Body of pancreas (tissue), 4 donors: ENCODE data around the gene CACNA1S. TPM values are rescaled to one million over a fixed set of nuclear protein-coding genes. Genes with fewer than 3 reads are reported as not detected.

Source experiments
- ATAC-seq: fragments of 150-250 bp; one replicate; pipeline ENCODE4 v1.9.1; 2016
- DNase-seq, 4 donors: peaks; one replicate each; pipeline ENCODE4 v3.0.0-alpha.2; 2019
- H3K27ac ChIP-seq, 4 donors: fragments of 200-600 bp; sonication (generic); 1 replicate in 3 of 4; 2 replicates in 1 of 4; pipeline versions ENCODE4 v1.5.1 to v1.6.1; 2016 to 2019; ENCODE audit warnings: mild to moderate bottlenecking in 1 of 4, mixed read lengths in 1 of 4, moderate library complexity in 1 of 4
- H3K27me3 ChIP-seq, 2 donors: fragments of 200-600 bp; sonication (generic); one replicate each; pipeline ENCODE4 v1.6.0; 2016; ENCODE audit warnings: mild to moderate bottlenecking in 1 of 2
- H3K36me3 ChIP-seq, 2 donors: fragments of 200-600 bp; sonication (generic); replicated peaks in 1 of 2; 2 replicates each; pipeline ENCODE4 v1.5.1; 2016; ENCODE audit warnings: low read depth in 2 of 2; ENCODE audit not compliant: insufficient read depth in 1 of 2
- H3K4me1 ChIP-seq: fragments of 200-600 bp; sonication (generic); one replicate; pipeline ENCODE4 v1.6.0; 2016
- H3K4me3 ChIP-seq, 2 donors: fragments of 200-600 bp; sonication (generic); 1 replicate in 1 of 2; 2 replicates in 1 of 2; pipeline ENCODE4 v1.5.1; 2016 to 2019
- H3K9me3 ChIP-seq, 3 donors: fragments of 200-600 bp; sonication (generic); 1 replicate in 2 of 3; 2 replicates in 1 of 3; pipeline ENCODE4 v1.5.1; 2016
- POLR2A ChIP-seq, 3 donors: fragments of 450-650 bp; IDR thresholded peaks; one replicate each; pipeline ENCODE4 v1.6.1; 2016; ENCODE audit warnings: antibody characterized with exemption in 3 of 3, mild to moderate bottlenecking in 2 of 3
- WGBS, 2 donors: methylation state at CpG; one replicate each; pipeline ENCODE4 v1.1.5; 2017; 5-methylcytosine and 5-hydroxymethylcytosine counted together
- intact Hi-C: fragments of 100-400 bp; cut with DNase I; formaldehyde crosslinking; loops from one replicate; pipeline ENCODE4 v1.15.1; 2023
- total RNA-seq, 2 donors: library from RNA; depleted of rRNA; stranded (reverse); fragments of >200 nt; gene quantifications; one replicate each; pipeline ENCODE4 v1.1.0, GENCODE V29; 2016
- TF ChIP-seq, protein P1 (sequence below), 7 experiments: fragments of 450-650 bp in 4 of 7; fragments of 200-600 bp in 3 of 7; sonication (generic) in 3 of 7; IDR thresholded peaks; one replicate each; pipeline ENCODE4 v1.5.1; 2016 to 2019; ENCODE audit warnings: antibody characterized with exemption in 7 of 7

Gene CACNA1S
- total RNA-seq, 2 donors from 2014 or later = under 0.01 TPM; not detected in 1

DNA sequence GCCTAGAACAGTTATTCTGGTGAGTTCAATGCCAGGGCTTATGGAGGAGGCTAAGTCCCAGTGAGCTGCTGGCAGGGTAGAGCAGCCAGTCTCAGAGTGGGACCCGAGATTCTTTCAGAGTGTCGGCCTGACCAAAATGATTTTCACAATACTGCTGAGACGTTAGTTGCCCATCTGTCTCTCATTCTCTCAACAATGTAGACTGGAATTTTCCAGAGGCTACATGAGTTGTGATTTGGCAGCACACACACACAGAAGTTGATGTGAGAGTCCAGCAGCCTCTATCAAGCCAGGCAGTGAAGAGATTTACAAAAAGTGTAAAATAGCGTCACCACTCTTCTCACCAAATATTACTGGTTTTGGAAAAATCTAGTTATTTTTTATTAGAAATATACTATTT is 21.7 kb downstream of the CACNA1S start:
- Histone ChIP-seq H3K9me3 (no peaks in the 10 kb centered on the region), H3K36me3 (no peaks in the 10 kb centered on the region), H3K27ac (no peak overlapping the region), H3K27me3 (no peaks in the 10 kb centered on the region), H3K4me3 (no peak overlapping the region), H3K4me1 (no peaks in the 10 kb centered on the region)
- ATAC-seq (no peak), DNase-seq (no peak)
- 80 to 84% methylated on average over 4 of the region's 4 CpGs for WGBS, 2 donors
- intact Hi-C loops = loop anchor here (10.0 kb wide), 1 partner anchor 134 kb away; no protein-coding TSS in a partner anchor
- no peak for TF ChIP-seq POLR2A (IDR thresholded peaks at IDR 0.05)
- TF ChIP-seq, protein P1, sequence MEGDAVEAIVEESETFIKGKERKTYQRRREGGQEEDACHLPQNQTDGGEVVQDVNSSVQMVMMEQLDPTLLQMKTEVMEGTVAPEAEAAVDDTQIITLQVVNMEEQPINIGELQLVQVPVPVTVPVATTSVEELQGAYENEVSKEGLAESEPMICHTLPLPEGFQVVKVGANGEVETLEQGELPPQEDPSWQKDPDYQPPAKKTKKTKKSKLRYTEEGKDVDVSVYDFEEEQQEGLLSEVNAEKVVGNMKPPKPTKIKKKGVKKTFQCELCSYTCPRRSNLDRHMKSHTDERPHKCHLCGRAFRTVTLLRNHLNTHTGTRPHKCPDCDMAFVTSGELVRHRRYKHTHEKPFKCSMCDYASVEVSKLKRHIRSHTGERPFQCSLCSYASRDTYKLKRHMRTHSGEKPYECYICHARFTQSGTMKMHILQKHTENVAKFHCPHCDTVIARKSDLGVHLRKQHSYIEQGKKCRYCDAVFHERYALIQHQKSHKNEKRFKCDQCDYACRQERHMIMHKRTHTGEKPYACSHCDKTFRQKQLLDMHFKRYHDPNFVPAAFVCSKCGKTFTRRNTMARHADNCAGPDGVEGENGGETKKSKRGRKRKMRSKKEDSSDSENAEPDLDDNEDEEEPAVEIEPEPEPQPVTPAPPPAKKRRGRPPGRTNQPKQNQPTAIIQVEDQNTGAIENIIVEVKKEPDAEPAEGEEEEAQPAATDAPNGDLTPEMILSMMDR (IDR thresholded peaks at IDR 0.05) = no peak

DNA sequence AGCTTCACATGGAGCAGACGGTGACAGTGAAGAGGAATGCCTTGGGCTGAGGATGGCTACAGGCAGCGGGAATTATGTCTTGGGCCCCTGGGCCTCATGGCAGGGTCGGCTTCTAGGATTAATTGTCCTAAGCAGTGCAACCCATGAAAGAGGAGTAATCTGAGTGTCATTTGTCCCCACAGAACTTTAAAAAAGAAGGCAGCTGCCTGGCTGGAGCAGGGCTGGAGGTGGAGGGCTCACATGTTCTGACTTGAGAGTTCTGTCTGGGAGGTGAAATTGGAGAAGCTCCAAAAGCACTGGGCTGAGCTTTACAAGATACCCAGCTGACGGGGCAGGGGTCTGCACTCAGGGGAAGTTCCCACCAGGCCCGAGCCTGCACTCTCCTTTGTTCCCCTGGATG is 22.6 kb downstream of the CACNA1S start:
- TF ChIP-seq POLR2A (IDR thresholded peaks at IDR 0.05) = no peak
- TF ChIP-seq, protein P1 (IDR thresholded peaks at IDR 0.05) = no peak
- WGBS, 2 donors = 79 to 81% methylated on average over 5 of the region's 5 CpGs
- Histone ChIP-seq H3K4me3 (no peak overlapping the region), H3K27me3 (no peaks in the 10 kb centered on the region), H3K27ac (no peak overlapping the region), H3K36me3 (no peaks in the 10 kb centered on the region), H3K4me1 (no peaks in the 10 kb centered on the region), H3K9me3 (no peaks in the 10 kb centered on the region)
- DNase-seq = no peak
- ATAC-seq = no peak
- intact Hi-C loops = no loop called here

DNA sequence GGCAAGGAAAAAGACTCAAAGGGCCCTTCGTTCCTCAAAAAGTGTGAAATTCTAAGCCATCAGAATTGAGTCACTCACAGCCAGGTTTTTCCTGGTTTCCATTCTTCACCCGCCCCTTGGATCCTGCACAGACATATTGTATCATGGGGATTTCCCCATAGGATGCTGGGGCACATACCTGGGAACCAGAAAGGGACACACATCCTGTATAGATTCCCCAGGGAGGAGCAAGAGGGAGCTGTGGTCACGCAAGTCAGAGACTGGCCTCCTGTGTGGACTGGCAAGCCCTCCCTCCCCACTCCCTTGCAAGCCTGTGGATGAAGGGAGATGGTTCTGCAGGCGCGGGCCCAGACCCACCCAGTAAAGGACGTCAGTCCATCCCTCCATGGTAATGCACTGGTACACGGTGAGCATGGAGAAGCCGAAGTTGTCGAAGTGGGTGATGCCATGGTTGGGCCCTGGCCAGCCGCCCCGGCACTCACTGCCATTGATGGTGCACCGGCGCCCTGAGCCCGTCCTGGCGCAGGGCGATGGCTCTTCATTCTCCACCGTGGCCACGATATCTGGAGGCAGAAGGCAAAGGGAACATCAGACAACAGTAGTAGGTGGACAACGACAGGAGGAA is 23.2 kb downstream of the CACNA1S start:
- TF ChIP-seq, protein P1 (IDR thresholded peaks at IDR 0.05) = no peak
- no peak for TF ChIP-seq POLR2A (IDR thresholded peaks at IDR 0.05)
- H3K27me3 ChIP-seq = no peaks in the 10 kb centered on the region
- H3K9me3 ChIP-seq = no peaks in the 10 kb centered on the region
- DNase-seq = no peak
- H3K4me3 ChIP-seq = no peak overlapping the region
- ATAC-seq = no peak
- intact Hi-C loops = no loop called here
- no peaks in the 10 kb centered on the region for H3K36me3 ChIP-seq
- WGBS, 2 donors = 83 to 84% methylated on average over 15 to 19 of the region's 19 CpGs
- H3K27ac ChIP-seq = no peak overlapping the region
- no peaks in the 10 kb centered on the region for H3K4me1 ChIP-seq

DNA sequence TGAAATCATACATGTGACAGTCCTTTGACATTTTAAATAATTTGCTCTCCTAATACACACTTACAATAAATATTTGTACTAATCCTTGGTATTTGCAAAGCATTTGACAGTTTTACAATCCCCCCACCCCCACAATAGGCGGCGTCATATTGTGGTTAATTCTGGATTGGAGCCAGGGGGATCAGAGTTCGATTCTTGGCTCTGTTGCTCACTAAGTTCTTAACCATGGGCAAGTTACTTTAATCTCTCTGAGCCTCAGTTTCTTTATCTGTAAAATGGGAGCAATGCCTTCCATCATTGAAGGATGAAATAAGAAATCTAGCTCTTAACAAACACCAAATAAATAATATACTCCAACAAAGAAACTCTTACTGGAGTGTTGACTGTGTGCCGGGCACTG is 23.8 kb downstream of the CACNA1S start:
- ATAC-seq = no peak
- Histone ChIP-seq H3K36me3 (no peaks in the 10 kb centered on the region), H3K27me3 (no peaks in the 10 kb centered on the region), H3K9me3 (no peaks in the 10 kb centered on the region), H3K27ac (no peak overlapping the region), H3K4me1 (no peaks in the 10 kb centered on the region), H3K4me3 (no peak overlapping the region)
- no peak for DNase-seq
- no peak for TF ChIP-seq POLR2A (IDR thresholded peaks at IDR 0.05)
- TF ChIP-seq, protein P1 (IDR thresholded peaks at IDR 0.05) = no peak
- 36 to 46% methylated on average over 4 of the region's 4 CpGs for WGBS, 2 donors
- intact Hi-C loops = no loop called here
